ENCODE data around the gene RMDN3. TPM values are rescaled to one million over a fixed set of nuclear protein-coding genes. Genes with fewer than 3 reads are reported as not detected.

Gene RMDN3
- total and polyA plus RNA-seq, 9 of the 15 experiments (the other 6 are each of a cell fraction or from before 2014, with no cell fraction given) = 8.1 to 38.2 (median 25.9) TPM

- TF ChIP-seq NFE2 (IDR thresholded peaks at IDR 0.05; ENCODE audit: low read depth) (no peak), MTF1 (CRISPR knock-in tag; IDR thresholded peaks at IDR 0.05; ENCODE audit: borderline replicate concordance) (no peak), FOXO4 (CRISPR knock-in tag; IDR thresholded peaks at IDR 0.05) (no peak), ARID1B (IDR thresholded peaks at IDR 0.05) (no peak), POLR3A (IDR thresholded peaks at IDR 0.05; ENCODE audit: borderline replicate concordance, extremely low read depth, insufficient read depth, insufficient read length) (no peak), ATF4 (CRISPR knock-in tag; IDR thresholded peaks at IDR 0.05) (no peak), ZNF561 (CRISPR knock-in tag; conservative IDR thresholded peaks at IDR 0.05) (no peak), TAF15 (IDR thresholded peaks at IDR 0.05; ENCODE audit: low read depth, low read length) (no peak), DMBX1 (CRISPR knock-in tag; IDR thresholded peaks at IDR 0.05; ENCODE audit: borderline replicate concordance) (no peak), RUNX1 (IDR thresholded peaks at IDR 0.05; ENCODE audit: low read depth) (no peak), ZNF696 (CRISPR knock-in tag; conservative IDR thresholded peaks at IDR 0.05) (no peak), ETV6 (IDR thresholded peaks at IDR 0.05; ENCODE audit: borderline replicate concordance in 1 of 2, low read depth in 2 of 2, low read length in 1 of 2) (no peak), ETV6 (CRISPR knock-in tag; IDR thresholded peaks at IDR 0.05; ENCODE audit: borderline replicate concordance) (no peak), ZBTB2 (IDR thresholded peaks at IDR 0.05) (no peak), NONO (IDR thresholded peaks at IDR 0.05; ENCODE audit: low read depth in 2 of 2, low read length in 1 of 2) (no peak), EGR1 (conservative IDR thresholded peaks at IDR 0.05) (no peak), ZNF133 (CRISPR knock-in tag; IDR thresholded peaks at IDR 0.05) (no peak), SRF (CRISPR knock-in tag; IDR thresholded peaks at IDR 0.05) (no peak), CGGBP1 (CRISPR knock-in tag; IDR thresholded peaks at IDR 0.05) (no peak)
- 89% methylated on average over 2 of the region's 2 CpGs for WGBS (ENCODE audit: insufficient coverage, low coverage, missing lambda C conversion rate)
- H3K9ac ChIP-seq (ENCODE audit: insufficient read depth in 1 of 2, low read depth in 2 of 2, low read length in 2 of 2) = no peak overlapping the region
- ChIA-PET CTCF (ENCODE audit: low intra/inter-chr PET ratio) (interaction anchor here (0.6 to 5.1 kb wide), 2 partner anchors 72 to 108 kb away, joined by 4 to 66 read pairs; partner anchors contain the start of gene VPS18), POLR2A (interaction anchor here (0.6 to 1.8 kb wide), 7 partner anchors 8 to 156 kb away, joined by 3 to 6 read pairs (median 3); partner anchors contain the start of gene GCHFR)
- no peaks in the 10 kb centered on the region for H4K20me1 ChIP-seq (replicated peaks; ENCODE audit: control insufficient read depth, insufficient read depth, low read length)
- H3K36me3 ChIP-seq (ENCODE audit: control insufficient read depth, insufficient read depth, low read length) = peaks cover 3% of the 10 kb centered on the region; the same call in 1 of the 3 replicates
- intact Hi-C loops (cut with micrococcal nuclease) (loop anchor here (1.0 to 10.0 kb wide), 3 partner anchors 71 to 271 kb away; no protein-coding TSS in a partner anchor), in situ Hi-C loops (cut with MboI) (no loop called here)
- no peak overlapping the region for H3K4me2 ChIP-seq (ENCODE audit: insufficient read depth, low read length)
- no peak overlapping the region for H3K27ac ChIP-seq (ENCODE audit: extremely low read depth, low read depth, low read length)
- no TSS peak for BruUV-seq (replicated peaks)
- peaks cover 7 to 11% of the 10 kb centered on the region in 2 experiments; a peak in 4 of 5 replicates for H3K4me1 ChIP-seq (replicated peaks in 1 of 2; ENCODE audit: control insufficient read depth in 2 of 2, insufficient read depth in 2 of 2, low read length in 2 of 2)
- H2AFZ ChIP-seq (ENCODE audit: low read depth, low read length) = no peak overlapping the region
- no peaks in the 10 kb centered on the region for H3K27me3 ChIP-seq (ENCODE audit: control insufficient read depth in 2 of 2, insufficient read depth in 2 of 2, low read length in 2 of 2)
- no peaks in the 10 kb centered on the region for H3K9me3 ChIP-seq (replicated peaks; ENCODE audit: control insufficient read depth, insufficient read depth, low read depth, low read length)
- no peak overlapping the region for H3K4me3 ChIP-seq
- ATAC-seq (no peak), DNase-seq (ENCODE audit: extremely low read depth in 1 of 4, low spot score in 3 of 4) (no peak), FAIRE-seq (no peak)
- H3K9me1 ChIP-seq (ENCODE audit: control insufficient read depth, insufficient read depth, low read length) = no peaks in the 10 kb centered on the region
- peaks cover 4% of the 10 kb centered on the region; the same call in 1 of the 3 replicates for H3K79me2 ChIP-seq (ENCODE audit: control insufficient read depth, insufficient read depth, low read length)
Observed at GRCh38 chr15:40785814-40786213, 30.8 kb upstream of the RMDN3 start.

Data from K562 (cell line).